ENCODE results near the gene ZBTB25. TPM values are rescaled to one million over a fixed set of nuclear protein-coding genes. Genes with fewer than 3 reads are reported as not detected.

The ZBTB25 gene
- total and polyA plus RNA-seq, 2 donors from 2014 or later = 4.3 to 17.8 TPM

- Histone ChIP-seq H3K9ac (ENCODE audit: low read length in 3 of 3) (no peak overlapping the region), H3K27me3 (ENCODE audit: control insufficient read depth, insufficient read depth, low read length) (no peaks in the 10 kb centered on the region), H3K4me3 (ENCODE audit: low read length in 3 of 3) (no peak overlapping the region), H3K9me3 (ENCODE audit: control insufficient read depth in 2 of 3, insufficient read depth in 1 of 3, low read length in 3 of 3) (no peaks in the 10 kb centered on the region), H3K27ac (ENCODE audit: low read depth in 2 of 2, low read length in 2 of 2) (no peak overlapping the region), H3K4me1 (ENCODE audit: control insufficient read depth in 2 of 3, insufficient read depth in 2 of 3, low read depth in 1 of 3, low read length in 3 of 3) (no peaks in the 10 kb centered on the region), H3K36me3 (ENCODE audit: control insufficient read depth in 2 of 3, insufficient read depth in 3 of 3, low read length in 3 of 3) (peaks cover 0 to 3% (median 0%) of the 10 kb centered on the region in 3 donors)
- DNase-seq (no peak), FAIRE-seq (no peak)
- intact Hi-C loops (cut with DNase I) = no loop called here
- no peak for TF ChIP-seq CTCF (IDR thresholded peaks at IDR 0.05; ENCODE audit: borderline replicate concordance, extremely low read depth, insufficient read depth)
These were observed 94.3 kb downstream of the ZBTB25 start for GRCh38 chr14:64409126-64409920.

- Histone ChIP-seq H3K36me3 (ENCODE audit: control insufficient read depth in 2 of 3, insufficient read depth in 3 of 3, low read length in 3 of 3) (peaks cover 3 to 5% (median 3%) of the 10 kb centered on the region in 3 donors), H3K4me3 (ENCODE audit: low read length in 3 of 3) (no peak overlapping the region), H3K9ac (ENCODE audit: low read length in 3 of 3) (no peak overlapping the region), H3K27ac (ENCODE audit: low read depth in 2 of 2, low read length in 2 of 2) (no peak overlapping the region), H3K9me3 (ENCODE audit: control insufficient read depth in 2 of 3, insufficient read depth in 1 of 3, low read length in 3 of 3) (no peaks in the 10 kb centered on the region), H3K27me3 (ENCODE audit: control insufficient read depth, insufficient read depth, low read length) (no peaks in the 10 kb centered on the region), H3K4me1 (ENCODE audit: control insufficient read depth in 2 of 3, insufficient read depth in 2 of 3, low read depth in 1 of 3, low read length in 3 of 3) (no peaks in the 10 kb centered on the region)
- TF ChIP-seq CTCF (IDR thresholded peaks at IDR 0.05; ENCODE audit: borderline replicate concordance, extremely low read depth, insufficient read depth) = no peak
- DNase-seq = no peak
- intact Hi-C loops (cut with DNase I) = no loop called here
- no peak for FAIRE-seq
These were observed 96.3 kb downstream of the ZBTB25 start for GRCh38 chr14:64407329-64407728.

GRCh38 chr14:64405295-64405694 is 98.3 kb downstream of the ZBTB25 start:
- FAIRE-seq = no peak
- Histone ChIP-seq H3K27me3 (ENCODE audit: control insufficient read depth, insufficient read depth, low read length) (no peaks in the 10 kb centered on the region), H3K36me3 (ENCODE audit: control insufficient read depth in 2 of 3, insufficient read depth in 3 of 3, low read length in 3 of 3) (peaks cover 0 to 5% (median 3%) of the 10 kb centered on the region in 3 donors), H3K4me1 (ENCODE audit: control insufficient read depth in 2 of 3, insufficient read depth in 2 of 3, low read depth in 1 of 3, low read length in 3 of 3) (no peaks in the 10 kb centered on the region), H3K4me3 (ENCODE audit: low read length in 3 of 3) (no peak overlapping the region), H3K9ac (ENCODE audit: low read length in 3 of 3) (no peak overlapping the region), H3K27ac (ENCODE audit: low read depth in 2 of 2, low read length in 2 of 2) (no peak overlapping the region), H3K9me3 (ENCODE audit: control insufficient read depth in 2 of 3, insufficient read depth in 1 of 3, low read length in 3 of 3) (no peaks in the 10 kb centered on the region)
- intact Hi-C loops (cut with DNase I) = no loop called here
- no peak for TF ChIP-seq CTCF (IDR thresholded peaks at IDR 0.05; ENCODE audit: borderline replicate concordance, extremely low read depth, insufficient read depth)
- no peak for DNase-seq

All from kidney (tissue), 14 donors.